HS-5 (cell line): Measurements from ENCODE around the gene PEG3.

ENCODE experiments used
- DNase-seq: peaks from one replicate; pipeline ENCODE4 v3.0.0-alpha.2; 2012; ENCODE audit warnings: low read depth

Gene PEG3

DNA sequence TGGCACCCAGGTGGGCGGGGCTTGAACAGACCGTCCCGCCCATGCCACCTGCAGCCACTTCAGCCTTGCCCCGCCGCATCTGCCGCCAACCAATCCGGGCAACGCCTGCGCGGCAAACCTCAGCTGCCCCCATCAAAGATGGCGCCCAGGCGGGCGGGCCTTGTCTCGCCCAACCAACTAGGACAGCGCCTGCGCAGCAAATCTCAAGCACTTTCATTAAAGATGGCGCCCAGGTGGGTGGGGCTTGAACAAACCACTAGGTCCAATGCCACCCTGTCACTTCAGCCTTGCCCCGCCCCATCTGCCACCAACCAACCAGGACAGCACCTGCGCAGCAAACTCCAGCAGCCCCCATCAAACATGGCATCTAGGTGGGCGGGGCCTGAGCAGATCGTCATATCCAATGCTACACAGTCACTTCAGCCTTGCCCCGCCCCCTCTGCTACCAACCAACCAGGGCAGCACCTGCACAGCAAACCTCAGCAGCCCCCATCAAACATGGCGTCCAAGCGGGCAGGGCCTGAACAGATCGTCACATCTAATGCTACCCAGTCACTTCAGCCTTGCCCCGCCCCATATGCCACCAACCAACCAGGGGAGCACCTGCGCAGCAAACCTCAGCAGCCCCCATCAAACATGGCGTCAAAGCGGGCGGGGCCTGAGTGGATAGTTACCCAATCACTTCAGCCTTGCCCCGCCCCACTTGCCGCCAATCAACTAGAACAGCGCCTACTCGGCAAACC, 1.4 kb downstream of the PEG3 start:
- peak; percentile 64 for DNase-seq

DNA sequence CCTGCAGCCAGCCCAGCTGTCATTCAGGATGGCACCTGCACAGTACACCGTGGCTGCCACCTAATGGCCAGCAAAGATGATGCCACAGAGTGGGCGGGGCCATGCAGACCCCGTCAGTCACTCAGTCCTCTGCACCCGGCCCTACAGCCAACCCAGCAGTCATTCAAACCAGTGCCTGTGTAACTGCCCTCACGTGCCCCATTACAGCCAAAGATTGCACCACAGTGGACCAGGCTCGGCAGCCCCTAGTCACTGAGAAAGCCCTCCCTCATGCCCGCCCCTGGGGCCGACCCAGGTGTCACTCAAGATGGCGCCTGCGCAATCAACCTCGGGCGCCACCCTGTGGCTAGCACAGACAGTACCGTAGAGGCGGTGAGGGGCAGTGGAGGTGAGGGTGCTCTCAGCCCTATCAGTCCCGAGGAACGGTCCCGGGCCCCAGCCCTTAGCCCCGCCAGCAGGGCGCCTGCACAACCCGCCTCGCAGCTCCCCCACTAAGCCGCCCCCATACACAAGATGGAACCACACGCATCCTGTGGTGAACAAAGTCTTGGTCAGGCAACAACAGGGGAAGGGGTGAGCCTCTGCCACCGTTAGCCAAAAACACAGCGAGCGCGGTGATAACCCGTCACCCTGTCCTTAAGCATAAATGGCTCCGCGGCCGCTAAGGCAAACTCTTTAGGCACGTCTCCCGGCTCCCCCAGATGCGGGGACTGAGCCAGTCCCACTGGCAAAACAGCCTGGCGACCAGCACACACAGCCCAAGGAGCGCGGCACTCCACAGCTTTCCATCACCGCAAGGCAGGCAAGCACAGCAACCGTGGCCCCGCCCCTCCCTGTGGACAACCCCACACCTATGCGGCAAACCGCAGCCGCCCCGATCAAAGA, 2.3 kb downstream of the PEG3 start:
- peak; percentile 24 for DNase-seq

DNA sequence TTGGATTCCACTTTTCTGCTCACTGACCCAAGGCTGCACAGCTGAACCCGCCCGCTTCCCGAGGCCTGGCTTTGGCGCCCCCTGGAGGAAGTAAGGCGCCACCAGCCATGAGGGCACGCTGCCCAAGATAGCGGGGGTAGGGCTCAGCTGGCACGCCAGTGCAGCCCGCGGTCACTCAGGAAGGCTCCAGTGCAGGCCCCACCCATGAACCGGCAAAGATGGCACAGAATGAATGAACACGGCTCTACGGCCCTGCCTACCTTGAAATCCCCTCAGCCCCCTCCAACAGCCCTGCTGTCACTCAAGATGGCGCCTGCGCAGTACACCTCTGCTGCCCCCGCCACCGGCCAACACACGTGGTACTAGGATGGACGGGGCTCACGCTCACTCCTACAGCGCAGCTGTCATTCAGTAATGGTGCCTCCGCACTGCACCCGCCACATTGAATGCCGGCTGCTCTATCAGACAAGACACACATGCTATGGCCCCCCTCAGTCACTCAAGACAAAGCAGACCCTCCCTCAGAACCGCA, 3.0 kb downstream of the PEG3 start:
- peak; percentile 16 for DNase-seq

DNA sequence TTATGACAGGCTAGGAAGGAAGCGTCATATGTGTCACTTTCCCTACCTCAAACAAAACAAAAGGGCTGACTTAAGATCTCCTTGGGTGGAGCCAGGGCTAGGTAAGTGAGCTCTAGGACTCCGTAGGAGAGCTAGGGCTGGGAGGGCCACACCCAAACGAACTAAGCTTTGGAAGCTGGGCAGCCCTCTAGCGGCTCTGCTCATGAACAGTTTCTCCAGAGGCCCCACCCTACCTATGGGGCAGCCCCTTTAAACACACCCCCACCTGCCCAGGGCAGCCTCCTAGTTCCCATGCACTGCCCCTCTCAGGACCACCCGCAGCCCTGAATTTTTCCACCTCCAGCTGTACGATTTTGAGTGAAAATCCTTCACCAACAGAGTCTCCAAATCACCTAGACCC, 3.5 kb downstream of the PEG3 start:
- DNase-seq, result no peak

DNA sequence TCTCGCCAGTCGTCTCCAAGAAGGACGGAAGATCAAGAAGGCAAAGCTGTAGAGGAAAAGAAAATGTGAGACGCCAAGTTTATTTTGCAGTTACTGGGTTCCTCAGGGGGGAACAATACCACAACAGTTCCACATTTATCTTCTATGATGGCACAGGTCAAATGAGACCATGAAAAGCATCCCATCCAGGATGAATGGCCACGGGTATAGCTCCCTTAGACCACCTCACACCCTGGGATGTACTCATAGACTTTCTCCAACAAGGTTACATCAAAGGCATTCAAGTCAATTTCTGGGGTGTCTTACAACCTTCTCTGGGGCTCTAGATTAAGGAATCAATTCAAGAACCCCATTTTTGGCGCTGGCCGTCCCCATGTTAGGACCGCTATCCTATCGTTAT, 4.5 kb downstream of the PEG3 start:
- DNase-seq, result no peak

DNA sequence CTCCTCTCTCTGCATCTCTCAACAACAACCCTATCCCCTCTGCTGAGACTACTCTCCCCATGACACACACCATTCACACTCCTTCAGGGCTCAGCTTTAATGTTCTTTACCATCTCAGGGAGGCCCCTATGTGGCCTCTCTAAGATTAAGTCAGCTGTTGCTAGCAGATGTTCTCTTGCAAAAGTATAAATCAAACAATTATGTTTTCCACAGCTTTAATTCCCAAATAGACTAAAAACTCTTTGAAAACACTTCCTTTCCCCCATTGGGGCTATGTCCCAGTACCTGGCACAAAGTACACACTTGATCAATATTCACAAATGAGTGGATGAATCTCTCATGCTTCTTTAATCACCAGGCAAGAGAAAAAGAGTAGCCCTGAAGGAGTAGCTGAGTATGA, 5.1 kb downstream of the PEG3 start:
- DNase-seq, result no peak

DNA sequence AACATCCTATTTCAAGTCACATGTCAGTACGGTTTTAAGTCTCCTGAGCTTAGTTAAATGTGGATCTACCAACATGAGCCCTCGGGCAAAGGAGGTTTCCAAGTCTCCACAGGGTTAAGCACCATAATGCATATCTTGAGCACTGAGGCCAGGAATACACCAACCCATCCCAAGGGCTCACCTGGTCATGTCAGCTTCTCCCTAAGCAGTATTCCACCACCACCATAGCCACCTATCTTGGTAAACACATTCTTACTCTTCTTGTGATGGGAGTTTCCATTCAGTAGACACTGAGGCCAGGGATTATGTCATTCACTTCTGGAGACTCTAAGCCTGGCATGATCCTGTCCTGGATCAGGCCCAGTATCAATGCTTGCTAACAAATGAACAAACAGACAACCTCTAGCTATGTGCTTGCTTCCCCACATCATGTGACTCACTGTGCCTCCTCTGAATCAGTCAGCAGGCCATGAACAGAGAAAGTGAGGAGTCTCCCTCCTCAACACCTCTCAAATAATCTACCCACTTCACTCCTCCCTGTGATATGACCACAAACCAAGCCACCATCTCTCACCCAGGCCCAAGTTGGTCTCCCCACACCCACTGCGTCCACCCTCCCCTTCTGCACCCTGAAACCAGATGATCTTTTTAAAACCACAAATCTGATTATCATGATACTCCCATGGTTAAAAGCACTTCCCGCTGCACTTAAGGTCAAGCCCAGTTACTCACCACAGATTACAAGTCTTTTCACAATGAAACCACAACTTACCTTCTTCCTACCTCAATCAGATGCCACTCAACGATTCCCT, 5.8 kb downstream of the PEG3 start:
- DNase-seq, result no peak

DNA sequence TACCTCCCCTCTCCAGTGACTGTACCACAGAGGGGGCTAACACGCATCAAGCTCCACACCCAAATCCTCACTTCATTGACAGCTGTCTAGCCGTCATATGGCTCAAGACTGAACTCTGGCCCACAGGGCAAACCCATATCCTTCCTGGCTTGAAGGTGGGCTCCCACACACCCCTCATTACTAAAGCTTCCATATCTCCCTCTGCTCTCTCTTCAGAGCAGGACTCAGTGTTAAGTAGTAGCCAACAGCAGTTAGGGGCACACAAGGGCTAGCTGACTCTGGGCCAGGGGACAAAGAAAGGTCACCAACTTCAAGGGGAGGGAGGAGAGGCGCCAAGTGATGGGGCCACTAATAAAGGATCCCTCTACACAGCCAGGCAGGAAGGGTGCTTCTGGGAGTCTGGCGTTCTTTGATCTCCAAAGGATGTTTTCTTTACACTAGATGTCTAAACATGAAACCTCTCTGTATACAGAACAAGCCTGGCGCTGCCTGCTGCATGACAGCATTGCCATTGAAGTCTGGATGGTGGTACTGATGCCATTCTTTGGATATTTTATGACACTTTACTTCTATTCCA, 8.1 kb downstream of the PEG3 start:
- no peak for DNase-seq

DNA sequence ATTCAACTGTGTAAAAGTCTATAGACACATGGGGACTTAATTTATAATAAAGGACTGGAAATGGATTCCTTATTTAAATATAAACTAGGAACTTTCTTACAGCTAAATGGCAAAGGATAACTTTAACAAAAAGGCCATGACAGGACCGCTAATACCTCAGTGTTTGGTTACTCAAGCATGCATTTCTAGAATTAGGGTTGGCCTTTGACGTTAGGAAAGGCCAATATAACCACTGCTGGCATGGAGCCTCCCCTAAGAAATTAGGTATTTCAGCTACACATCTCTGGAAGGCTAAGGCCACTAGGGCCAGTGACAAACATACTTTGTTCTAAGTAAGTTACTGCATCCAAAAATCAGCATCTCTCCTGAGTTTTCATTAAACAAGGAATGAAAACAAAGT, 9.3 kb downstream of the PEG3 start:
- DNase-seq, result no peak

DNA sequence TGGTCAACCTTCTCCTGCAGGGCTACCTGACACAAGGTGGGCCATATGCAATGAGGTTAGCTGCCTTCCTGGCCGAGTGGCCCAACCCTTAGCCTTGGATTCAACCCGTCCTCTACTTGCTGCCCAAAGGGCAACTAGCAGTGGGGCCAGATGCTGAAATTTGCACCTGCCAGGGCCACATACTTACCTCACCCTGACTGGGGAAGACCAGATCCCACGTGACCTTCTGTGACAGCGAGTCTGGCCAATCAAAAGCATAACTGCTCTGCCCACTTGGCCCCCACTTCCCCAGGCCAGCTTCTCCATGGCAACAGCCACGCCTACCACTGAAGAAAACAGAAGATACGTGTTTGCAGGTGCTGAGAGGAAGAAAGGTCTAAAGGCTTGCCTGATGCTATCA, 10.9 kb downstream of the PEG3 start:
- DNase-seq, result no peak

DNA sequence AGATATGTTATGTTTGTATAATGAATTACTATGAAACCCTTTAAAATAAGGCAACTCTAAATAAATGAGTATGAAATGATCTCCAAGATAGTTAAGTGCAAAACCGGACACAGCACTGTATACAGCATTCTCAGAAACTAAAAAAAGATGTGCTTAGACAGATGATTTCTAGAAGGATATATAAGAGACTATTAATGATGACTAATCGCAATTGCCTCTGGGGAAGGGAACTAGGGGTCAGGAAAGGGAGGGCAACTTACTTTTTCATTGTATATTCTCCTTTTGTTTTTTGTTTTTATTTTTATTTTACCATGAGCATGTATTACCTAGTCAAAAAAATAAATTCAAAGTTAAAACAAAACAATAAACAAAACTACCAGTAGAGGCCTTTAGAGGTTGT, 12.8 kb downstream of the PEG3 start:
- no peak for DNase-seq

DNA sequence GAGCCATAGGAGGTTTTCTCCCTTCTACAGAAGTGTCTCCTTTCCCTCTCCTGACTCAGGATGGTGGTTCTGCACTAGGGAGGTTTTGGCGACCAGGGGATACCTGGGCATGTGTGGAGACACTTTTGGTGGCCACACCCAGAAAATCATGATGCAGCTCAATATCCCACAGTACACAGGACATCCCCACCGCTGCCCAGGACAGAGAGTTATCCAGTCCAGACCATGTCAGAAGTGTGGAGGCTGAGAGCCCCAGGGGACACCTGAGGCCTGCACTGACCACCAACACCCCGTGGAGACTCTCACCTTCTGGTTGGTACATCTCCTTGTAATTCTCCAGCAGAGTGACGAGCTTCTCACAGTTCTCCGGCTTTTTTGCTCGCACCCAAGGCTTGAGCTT, 16.6 kb downstream of the PEG3 start:
- no peak for DNase-seq

DNA sequence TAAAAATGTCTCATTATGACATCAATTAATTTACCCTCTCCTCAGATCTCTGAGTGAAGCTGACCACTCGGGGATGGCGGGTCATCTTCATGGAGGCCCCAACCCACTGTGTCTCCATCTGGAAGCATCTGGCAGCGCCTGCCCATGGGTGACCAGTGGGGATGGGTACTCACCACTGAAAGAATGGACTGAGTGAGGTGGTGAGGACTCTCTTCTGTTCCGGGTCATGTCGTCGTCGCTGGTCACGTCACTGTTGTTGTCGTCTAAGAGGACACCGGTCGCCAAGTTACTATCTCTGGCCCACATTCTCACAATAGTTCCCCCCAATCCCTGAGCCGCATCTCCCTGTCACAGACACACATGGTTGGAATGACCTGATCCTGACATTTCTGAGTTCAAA, 17.1 kb downstream of the PEG3 start:
- no peak for DNase-seq

DNA sequence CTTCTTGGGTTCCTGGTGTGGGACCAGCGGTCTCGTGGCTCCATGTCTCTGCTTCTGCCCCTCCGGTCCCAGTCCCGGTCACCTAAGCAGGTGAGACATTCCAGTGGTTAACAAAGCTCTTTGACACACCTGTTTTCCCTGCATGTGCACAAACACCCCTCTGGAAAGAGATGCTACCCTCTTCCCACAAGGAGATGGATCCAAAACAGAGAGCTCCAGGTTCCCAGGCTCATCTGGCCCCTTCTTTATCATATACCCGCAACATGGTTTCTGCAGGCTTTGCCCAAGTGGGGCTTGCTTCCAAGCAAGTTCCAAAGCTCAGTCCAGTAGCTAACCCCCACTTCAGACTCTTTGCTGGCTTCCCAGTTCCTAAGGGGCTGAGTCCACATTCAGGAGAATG, 17.8 kb downstream of the PEG3 start:
- no peak for DNase-seq

DNA sequence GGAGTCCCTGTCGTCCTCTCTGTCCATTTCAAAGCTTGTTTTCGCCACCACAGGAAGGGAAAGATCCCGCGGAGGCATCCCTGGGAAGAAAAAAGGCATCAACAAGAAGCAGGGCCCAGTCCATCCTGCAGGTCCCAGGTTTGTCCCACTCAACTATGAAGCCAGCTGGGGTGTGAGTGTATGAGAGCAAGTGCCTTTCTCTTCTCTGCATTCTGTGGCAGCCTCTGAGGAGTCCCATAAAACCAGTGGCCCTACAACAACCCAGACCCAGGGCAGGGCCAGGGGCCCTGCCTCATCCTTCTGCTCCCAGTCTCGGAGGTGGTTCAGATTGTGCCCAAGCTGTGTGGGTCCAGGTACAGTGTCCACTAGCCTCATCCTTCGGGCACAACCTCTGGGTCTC, 18.9 kb downstream of the PEG3 start:
- no peak for DNase-seq

DNA sequence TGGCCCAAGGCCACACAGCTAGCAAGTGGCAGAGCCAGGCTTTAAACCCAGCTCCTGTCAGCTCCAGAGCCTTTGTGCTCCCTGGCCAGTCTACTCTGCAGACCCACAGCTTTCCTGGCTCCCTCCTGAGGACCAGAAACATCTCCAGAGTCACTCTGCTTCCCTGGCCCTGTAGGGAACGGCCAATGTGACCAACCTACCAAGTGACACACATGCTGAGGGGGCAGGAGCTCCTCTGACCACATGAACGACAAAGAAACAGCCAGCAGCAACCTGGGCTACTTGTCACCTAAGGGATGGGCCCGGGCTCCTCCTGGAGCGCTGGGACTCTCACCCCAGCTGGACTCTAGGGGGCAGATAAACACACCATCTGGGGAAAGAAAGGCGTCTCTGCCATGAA, 19.3 kb downstream of the PEG3 start:
- no peak for DNase-seq

DNA sequence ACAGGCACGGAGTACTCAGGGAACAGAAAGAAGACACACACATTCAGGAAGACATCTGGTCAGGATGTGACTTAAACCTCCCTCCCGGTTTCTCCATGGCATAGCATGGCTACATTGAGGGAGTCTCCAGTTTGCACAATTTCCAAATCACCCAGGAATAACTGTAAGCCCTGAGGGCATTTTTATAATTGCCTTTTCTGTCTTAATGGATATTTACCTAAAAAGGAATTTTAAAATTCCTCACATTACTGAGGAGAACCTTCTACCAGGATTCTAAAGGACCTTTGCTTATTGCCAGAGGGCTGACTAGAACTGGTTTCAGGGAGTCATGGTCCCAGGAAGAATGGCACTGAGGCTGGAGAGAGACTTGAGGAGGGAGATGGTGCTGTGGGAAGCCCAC, 21.4 kb downstream of the PEG3 start:
- no peak for DNase-seq

DNA sequence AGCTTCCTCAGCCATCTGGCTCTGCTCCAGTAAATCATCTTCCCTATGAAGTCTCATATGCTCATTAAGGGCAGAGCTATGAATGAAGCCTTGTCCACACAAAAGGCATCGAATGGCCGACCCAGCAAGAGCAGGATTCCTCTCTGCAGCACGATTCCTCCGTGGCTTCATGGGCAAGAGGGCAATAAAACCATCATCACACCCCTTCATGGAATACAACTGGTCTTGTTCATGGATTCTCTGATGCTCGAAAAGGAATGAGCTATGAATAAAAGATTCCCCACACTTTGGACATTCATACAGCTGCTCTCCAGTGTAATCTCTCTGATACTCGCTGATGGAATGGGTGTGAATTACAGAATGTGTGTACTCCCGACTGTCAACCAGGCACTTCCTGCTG, 25.9 kb downstream of the PEG3 start:
- DNase-seq, result no peak

DNA sequence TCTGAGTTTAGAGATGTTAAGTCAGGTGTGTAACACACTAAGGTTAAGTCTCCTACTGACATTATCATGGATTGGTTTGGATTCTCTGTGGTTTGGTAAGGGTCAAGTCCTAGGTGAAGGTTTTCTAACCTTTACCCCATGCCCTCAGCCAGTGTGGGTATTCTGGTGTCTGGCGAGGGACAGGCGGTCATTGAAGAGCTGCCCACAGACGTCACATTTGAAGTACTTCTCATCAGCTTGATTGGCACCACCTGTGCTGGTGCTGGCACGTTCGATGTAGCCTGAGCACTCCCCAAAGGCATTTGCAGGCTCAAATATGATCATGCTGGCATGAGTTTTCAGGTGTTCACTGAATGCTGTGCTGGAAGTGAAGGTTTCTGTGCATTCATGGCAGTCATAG, 27.0 kb downstream of the PEG3 start:
- DNase-seq, result no peak

DNA sequence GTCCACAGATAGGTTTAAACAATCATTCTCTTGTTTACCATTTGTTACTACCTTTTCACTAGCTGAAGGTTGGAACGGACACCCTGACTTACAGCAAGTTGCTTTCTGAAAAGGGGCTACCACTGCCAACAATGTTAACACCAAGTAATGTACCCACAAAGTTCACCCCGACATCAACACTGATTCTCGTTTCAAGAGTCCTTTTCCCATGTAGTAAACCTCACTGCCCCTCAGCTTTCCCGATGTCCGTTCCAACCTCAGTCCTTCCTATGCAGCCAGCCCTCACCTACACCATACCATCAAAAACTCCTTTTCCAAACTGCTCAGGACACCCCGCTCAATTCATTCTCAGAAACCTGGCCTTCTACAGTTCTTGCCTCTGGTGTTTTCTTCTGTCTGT, 29.0 kb downstream of the PEG3 start:
- no peak for DNase-seq

DNA sequence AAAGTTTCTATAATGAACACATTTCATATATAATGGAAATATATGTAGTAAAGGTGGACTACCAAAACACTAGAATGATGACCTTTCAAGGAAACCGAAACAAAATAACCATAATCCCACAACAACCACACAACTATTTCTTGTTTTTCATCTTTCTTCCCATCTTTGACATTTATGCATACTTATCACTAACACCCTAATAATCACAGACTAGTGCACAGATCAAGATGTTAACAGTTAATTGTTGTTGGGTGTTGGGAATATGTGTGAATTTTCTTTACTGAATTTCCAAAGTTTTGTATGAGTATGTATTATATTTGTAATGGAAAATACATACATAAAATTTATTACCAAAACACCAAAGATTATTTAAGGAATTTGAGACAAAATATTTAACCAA, 30.3 kb downstream of the PEG3 start:
- DNase-seq, result no peak

DNA sequence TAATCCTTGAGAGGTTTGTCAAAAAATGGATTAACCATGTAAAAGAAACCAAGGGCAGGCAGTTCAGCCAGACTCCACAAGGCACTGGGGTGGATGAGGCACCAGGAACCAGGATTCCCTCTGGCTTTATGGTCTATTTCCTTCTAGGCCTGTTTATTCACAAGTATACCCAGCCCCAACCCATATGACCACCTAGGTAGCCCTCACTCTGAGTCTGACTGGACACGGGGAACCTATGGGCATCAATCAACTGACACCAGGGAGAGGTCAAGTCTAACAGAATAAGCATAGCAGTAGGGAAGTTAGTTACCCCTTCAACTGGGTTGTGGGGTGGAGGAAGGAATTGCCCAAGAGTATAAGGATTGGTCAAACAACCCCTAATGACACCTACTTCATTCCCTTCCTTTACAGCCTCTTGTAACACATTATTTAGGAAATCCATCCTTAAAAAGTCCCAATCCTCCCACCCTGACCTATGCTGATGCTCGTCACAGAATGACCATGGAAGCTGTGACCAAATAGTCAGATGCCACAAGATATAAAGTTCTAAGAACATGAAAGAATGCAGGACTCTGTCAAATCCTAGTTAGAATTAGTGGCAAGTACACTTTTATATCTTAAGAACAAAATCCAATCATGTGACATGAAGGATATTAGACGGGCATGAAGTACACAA, 31.7 kb downstream of the PEG3 start:
- no peak for DNase-seq
